Pancreas (tissue), 10 donors: ENCODE measurements around the gene SLC9C1. TPM values are rescaled to one million over a fixed set of nuclear protein-coding genes. Genes with fewer than 3 reads are reported as not detected.

Source experiments
- ATAC-seq, 4 donors: fragments of 200-7000 bp; cut with Tn5 transposase; one replicate each; pipeline versions ENCODE4 v1.8.0 to v1.9.1; 2020; ENCODE audit warnings: mild to moderate bottlenecking in 4 of 4, moderate library complexity in 4 of 4
- DNase-seq, 6 donors: peaks; one replicate each; pipeline ENCODE4 v3.0.0-alpha.2; 2020
- FAIRE-seq: peaks from 2 replicates; lab custom pipeline; 2012; peaks lifted over from hg19 to GRCh38; lab: Jason Lieb, UNC
- H3K27ac ChIP-seq, 4 donors: fragments of 200-600 bp; sonication (generic); 1 replicate in 3 of 4; 2 replicates in 1 of 4; pipeline versions ENCODE4 v1.5.0 to v1.8.0; 2020
- H3K27me3 ChIP-seq, 4 donors: fragments of 200-600 bp; one replicate each; pipeline ENCODE4 v1.8.0; 2021
- H3K36me3 ChIP-seq, 3 donors: fragments of 200-600 bp; sonication (generic) in 1 of 3; one replicate each; pipeline versions ENCODE4 v1.5.0 to v1.8.0; 2020 to 2021
- H3K4me1 ChIP-seq, 3 donors: fragments of 200-600 bp; one replicate each; pipeline ENCODE4 v1.8.0; 2021
- H3K4me3 ChIP-seq, 4 donors: fragments of 200-600 bp; sonication (generic) in 2 of 4; one replicate each; pipeline versions ENCODE4 v1.5.0 to v1.8.0; 2020 to 2021
- H3K9me3 ChIP-seq, 4 donors: fragments of 200-600 bp; one replicate each; pipeline ENCODE4 v1.8.0; 2021
- CTCF ChIP-seq, 4 donors: fragments of 200-600 bp; sonication (generic) in 3 of 4; IDR thresholded peaks; one replicate each; pipeline versions ENCODE4 v1.5.0 to v1.8.0; 2021; ENCODE audit warnings: antibody characterized with exemption in 4 of 4
- WGBS, 2 donors: extraction: QIAGEN DNeasy Blood & Tissue Kit; methylation state at CpG; one replicate each; pipeline ENCODE4 v1.1.7; 2013; 5-methylcytosine and 5-hydroxymethylcytosine counted together
- intact Hi-C, 3 donors: fragments of 100-400 bp; cut with DNase I; formaldehyde crosslinking; loops; one replicate each; pipeline versions ENCODE4 v1.11.1 to v1.14.2; 2022
- polyA plus RNA-seq, 2 donors: library from polyadenylated mRNA; stranded (reverse); fragments of 200-250 nt; gene quantifications; one replicate each; pipeline ENCODE4 v1.2.3, GENCODE V29; 2013
- total RNA-seq, 6 donors: library from RNA; stranded (reverse); fragmentation: NEBNext Ultra II Directional in 4 of 6; extraction: Animal tissue kit (Norgen Biotek cat#: 25700) in 4 of 6; gene quantifications; one replicate each; pipeline versions ENCODE4 v1.2.1 to v1.2.4, GENCODE V29; 2021 to 2023
- donor health status: healthy with polysubstance abuse.
- donor health status: DM: no; HTN: no; CAD: no; lungs with moderate emphysema.
- donor health status: DM: no; HTN: no; CAD: no.
- donor health status: control.
- donor health status: control.
- donor health status: Bipolar disorder and iron deficiency.
- donor health status: DM: yes; HTN: yes; CAD: no.
- donor health status: DM: no; HTN: no; CAD: no.
- donor health status: DM: no; HTN: no; CAD: no.
- donor health status: DM: yes; HTN: yes; CAD: no.

Gene SLC9C1
- total and polyA plus RNA-seq, 8 donors = 0.07 to 0.66 TPM; not detected in 6

DNA sequence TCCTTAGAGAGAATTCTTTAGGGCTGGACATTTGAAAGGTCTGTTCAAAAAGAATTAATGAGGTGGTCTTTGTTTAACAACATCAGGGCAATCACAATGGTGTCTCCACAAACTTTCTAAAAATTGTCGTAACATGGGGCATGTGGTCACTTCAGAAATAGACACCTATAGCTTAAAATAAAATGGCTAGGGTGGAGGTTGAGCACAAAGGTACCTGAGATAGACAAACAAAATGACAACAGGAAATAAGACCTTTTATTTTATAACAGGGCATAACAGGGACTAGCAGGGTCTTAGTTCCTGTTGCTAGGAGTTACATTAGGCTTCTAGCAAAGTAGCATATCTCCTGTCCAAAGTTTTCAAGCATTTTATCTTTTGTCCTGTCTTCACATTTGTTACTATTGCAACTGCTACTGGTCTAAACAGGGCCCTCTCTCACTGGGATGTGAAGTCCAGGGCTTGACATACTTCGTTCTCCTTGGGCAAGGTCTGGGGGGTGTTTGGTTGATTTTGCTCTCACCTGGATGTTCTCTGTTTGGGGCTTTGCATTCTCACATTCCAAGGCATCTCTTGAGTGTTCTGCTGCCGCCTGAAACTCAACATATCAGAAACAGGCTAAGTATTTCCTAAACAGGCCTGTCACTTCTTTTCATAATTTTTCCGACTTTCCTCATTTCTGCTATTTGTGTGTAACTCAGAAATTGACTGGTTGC lies 163.9 kb downstream of the SLC9C1 start:
- FAIRE-seq = no peak

GRCh38 chr3:112128843-112129727 lies 164.9 kb downstream of the SLC9C1 start:
- peaks cover 0 to 18% (median 0%) of the 10 kb centered on the region in 3 donors for H3K36me3 ChIP-seq
- TF ChIP-seq CTCF (IDR thresholded peaks at IDR 0.05) = no peak
- H3K4me3 ChIP-seq = no peak overlapping the region
- H3K27me3 ChIP-seq = no peaks in the 10 kb centered on the region
- no peak overlapping the region for H3K27ac ChIP-seq
- WGBS, 2 donors = 77 to 85% methylated on average over 7 of the region's 7 CpGs
- no peak for ATAC-seq
- H3K9me3 ChIP-seq = no peaks in the 10 kb centered on the region
- peaks cover 0 to 2% (median under 1%) of the 10 kb centered on the region in 3 donors for H3K4me1 ChIP-seq
- no peak for FAIRE-seq
- intact Hi-C loops = no loop called here
- DNase-seq = no peak

More for the DNA sequence above, 163.9 kb downstream of the SLC9C1 start:
- intact Hi-C loops = no loop called here
- H3K9me3 ChIP-seq = no peaks in the 10 kb centered on the region
- TF ChIP-seq CTCF (IDR thresholded peaks at IDR 0.05) = no peak
- peaks cover 0 to 18% (median 0%) of the 10 kb centered on the region in 3 donors for H3K36me3 ChIP-seq
- H3K27ac ChIP-seq = no peak overlapping the region
- ATAC-seq (no peak), DNase-seq (no peak)
- H3K27me3 ChIP-seq = no peaks in the 10 kb centered on the region
- H3K4me1 ChIP-seq = peaks cover 4 to 11% (median 6%) of the 10 kb centered on the region in 3 donors
- 92 to 96% methylated on average over 4 of the region's 4 CpGs for WGBS, 2 donors
- no peak overlapping the region for H3K4me3 ChIP-seq

GRCh38 chr3:112127522-112128494 lies 166.2 kb downstream of the SLC9C1 start:
- 76 to 77% methylated on average over 10 of the region's 10 CpGs for WGBS, 2 donors
- peak in 1 of 4 donors; percentile 35 for ATAC-seq

More at GRCh38 chr3:112127522-112128494, 166.2 kb downstream of the SLC9C1 start:
- DNase-seq (no peak), FAIRE-seq (no peak)
- intact Hi-C loops = no loop called here
- no peaks in the 10 kb centered on the region for H3K9me3 ChIP-seq
- H3K4me3 ChIP-seq = no peak overlapping the region
- no peaks in the 10 kb centered on the region for H3K27me3 ChIP-seq
- no peaks in the 10 kb centered on the region for H3K4me1 ChIP-seq
- peaks cover 0 to 18% (median 0%) of the 10 kb centered on the region in 3 donors for H3K36me3 ChIP-seq
- TF ChIP-seq CTCF (IDR thresholded peaks at IDR 0.05) = no peak
- no peak overlapping the region for H3K27ac ChIP-seq
